Erythroblast (primary cell): ENCODE results near the gene PTF1A.

Experiments used
- GATA1 ChIP-seq: IDR thresholded peaks from 2 replicates; pipeline ENCODE4 v1.6.1; 2011; ENCODE audit warnings: low read depth, mild to moderate bottlenecking, control low read depth, low read length, moderate library complexity
- POLR2A ChIP-seq: IDR thresholded peaks from 2 replicates; pipeline ENCODE4 v1.6.1; 2011; ENCODE audit warnings: mild to moderate bottlenecking, low read length

DNA sequence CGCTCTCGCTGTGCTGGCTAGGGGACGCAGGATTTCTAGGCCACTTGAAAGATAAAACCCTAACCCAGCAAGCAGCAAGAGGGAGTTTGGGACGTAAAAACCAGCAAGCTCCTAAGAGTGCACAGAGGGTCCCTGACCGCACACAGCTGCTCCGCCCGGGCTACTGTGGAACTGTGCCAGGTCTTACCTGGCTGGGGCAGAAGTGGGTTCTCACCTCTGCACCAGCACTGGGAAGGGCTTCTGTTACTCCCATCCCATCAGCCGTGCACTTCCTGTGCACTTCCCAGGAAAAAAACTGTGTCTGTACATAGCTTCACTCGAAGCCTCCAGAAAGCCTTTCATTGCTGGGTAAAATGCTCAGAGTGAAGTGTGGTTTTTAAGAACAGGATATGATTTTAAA, 45.9 kb upstream of the PTF1A start:
- no peak for TF ChIP-seq POLR2A
- no peak for TF ChIP-seq GATA1
